Sciatic nerve (tissue), 2 donors: ENCODE measurements around the gene HGFAC. TPM values are rescaled to one million over a fixed set of nuclear protein-coding genes. Genes with fewer than 3 reads are reported as not detected.

Source experiments
- ATAC-seq: fragments of 200-7000 bp; cut with Tn5 transposase; one replicate; pipeline ENCODE4 v1.9.1; 2020; ENCODE audit warnings: mild to moderate bottlenecking, moderate library complexity
- DNase-seq: peaks from one replicate; pipeline ENCODE4 v3.0.0-alpha.2; 2020; ENCODE audit warnings: low spot score
- intact Hi-C: fragments of 100-400 bp; cut with DNase I; formaldehyde crosslinking; loops from one replicate; pipeline ENCODE4 v1.14.2; 2022
- total RNA-seq: library from RNA; stranded (reverse); fragmentation: NEBNext Ultra II Directional; extraction: Animal tissue kit (Norgen Biotek cat#: 25700); gene quantifications from one replicate; pipeline ENCODE4 v1.2.1, GENCODE V29; 2021
- donor health status: DM: no; HTN: no; CAD: no.
- donor health status: DM: no; HTN: no; CAD: no.

The HGFAC gene
- total RNA-seq, 1 donor from 2014 or later: not detected

DNA sequence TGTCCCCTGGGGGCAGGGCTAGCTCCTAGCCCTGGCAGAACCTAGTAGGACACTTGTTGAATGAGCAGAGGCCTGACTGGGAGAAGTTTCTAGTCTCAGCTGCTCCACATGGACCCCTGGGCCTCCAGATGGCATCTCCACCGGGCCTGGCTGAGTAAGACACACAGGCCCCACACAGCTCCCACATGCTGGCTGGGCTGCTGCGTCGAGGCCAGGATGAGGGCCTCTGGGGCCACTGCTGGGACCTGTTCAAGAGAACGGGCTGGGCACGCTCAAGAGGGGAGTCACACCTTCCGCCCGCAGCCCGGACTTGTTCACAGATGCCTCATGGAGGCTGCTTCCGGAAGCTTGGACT is 4.2 kb upstream of the HGFAC start:
- intact Hi-C loops: no loop called here

DNA sequence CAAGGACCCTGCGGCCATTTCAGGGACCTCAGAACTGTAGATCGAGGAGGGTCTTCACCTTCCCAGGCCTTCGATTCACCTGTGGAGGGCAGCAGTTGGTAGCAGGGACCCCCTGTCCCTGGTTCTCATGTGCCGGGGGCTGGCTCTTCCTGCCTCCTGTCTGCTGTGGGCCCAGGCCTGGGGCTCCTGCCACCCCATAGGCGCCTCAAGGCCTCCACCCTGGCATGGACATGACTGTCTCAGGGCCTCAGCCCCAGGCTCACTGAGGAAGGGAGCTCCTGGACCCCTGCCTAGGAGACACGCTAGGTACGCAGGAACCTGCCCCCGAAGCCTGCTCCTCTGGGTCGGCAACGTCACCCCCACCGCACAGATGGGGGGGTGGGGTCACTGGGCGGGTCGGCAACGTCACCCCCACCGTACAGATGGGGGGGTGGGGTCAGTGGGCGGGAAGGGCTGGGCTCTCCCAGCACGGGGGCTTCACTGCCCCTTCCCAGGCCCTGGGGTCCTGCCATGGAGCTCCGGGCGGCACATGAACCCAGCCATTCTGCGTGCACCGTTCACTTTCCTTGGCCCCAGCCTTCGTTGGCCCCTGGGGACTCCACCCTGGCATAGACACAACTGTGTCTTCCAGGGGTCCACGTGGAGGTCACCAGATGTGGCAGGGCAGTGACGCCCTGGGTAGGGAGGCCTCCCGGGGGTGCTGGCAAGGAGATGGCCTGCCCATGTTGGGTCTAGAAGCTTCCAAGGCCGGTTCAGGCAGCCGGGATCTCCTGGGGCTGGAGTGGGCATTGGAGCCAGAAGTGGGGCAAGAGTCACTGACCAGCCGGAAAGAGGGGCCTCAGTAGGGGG is 3.5 kb upstream of the HGFAC start:
- no peak for ATAC-seq
- intact Hi-C loops: no loop called here
- no peak for DNase-seq

More for the DNA sequence above, 4.2 kb upstream of the HGFAC start:
- no peak for DNase-seq
- ATAC-seq: no peak

DNA sequence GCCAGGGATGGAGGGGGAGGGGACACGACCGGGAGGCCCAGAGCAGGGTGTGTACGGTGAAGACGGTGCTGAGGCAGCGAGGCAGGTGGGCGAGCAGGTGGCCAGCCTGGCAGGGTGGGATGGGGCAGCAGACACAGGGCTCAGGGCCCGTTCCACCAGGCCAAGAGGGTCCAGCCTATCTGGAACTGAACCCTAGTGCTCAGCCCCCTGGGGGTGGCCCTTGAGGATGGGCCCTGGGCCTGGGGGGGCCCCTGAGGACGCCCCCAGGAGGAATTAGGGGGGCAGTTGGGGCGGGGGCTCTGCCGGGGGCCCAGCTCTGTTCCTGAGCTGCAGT is 3.0 kb upstream of the HGFAC start:
- ATAC-seq (no peak), DNase-seq (no peak)
- intact Hi-C loops: no loop called here

DNA sequence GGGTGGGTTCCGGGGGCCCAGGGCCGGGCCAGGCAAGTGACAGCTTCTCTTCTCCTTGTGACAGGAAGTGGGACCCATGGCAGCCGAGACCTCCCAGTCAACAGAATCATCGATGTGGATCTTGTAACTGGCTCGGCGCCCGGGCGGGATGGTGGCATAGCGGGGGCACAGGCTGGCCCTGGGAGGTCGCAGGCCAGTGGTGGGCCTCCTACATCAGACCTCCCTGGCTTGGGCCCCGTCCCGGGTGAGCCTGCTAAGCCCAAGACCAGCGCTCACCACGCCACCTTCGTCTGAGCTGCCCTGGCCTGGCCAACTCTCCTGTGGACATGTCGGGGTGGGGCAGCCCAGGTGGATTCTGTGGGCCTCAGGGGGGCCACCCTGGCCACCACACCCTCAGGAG is 2.4 kb upstream of the HGFAC start:
- ATAC-seq: no peak
- intact Hi-C loops: no loop called here

DNA sequence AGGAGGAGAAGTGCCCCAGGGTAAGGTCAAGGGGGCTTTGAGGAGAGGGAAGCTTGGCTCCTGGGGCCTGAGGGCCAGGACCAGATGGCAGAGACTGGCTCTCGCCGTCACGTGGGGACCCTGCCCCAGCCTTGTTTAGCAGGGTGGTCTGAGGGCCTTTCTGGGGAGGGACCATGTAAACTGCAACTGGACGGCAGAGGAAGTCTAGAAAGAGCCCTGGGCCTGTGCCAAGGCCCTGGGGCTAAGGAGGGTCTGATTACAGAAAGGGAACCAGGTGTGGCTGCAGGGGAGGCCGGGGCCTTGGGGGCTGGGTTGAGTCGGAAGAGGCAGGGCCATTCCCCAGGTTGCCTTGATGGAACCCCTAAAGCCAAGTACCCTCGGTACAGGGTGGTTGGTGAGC is 1.8 kb upstream of the HGFAC start:
- ATAC-seq: no peak
- intact Hi-C loops: loop anchor here (5.0 kb wide), 1 partner anchor 93 kb away; no protein-coding TSS in a partner anchor

More for the DNA sequence above, 2.4 kb upstream of the HGFAC start:
- no peak for DNase-seq

DNA sequence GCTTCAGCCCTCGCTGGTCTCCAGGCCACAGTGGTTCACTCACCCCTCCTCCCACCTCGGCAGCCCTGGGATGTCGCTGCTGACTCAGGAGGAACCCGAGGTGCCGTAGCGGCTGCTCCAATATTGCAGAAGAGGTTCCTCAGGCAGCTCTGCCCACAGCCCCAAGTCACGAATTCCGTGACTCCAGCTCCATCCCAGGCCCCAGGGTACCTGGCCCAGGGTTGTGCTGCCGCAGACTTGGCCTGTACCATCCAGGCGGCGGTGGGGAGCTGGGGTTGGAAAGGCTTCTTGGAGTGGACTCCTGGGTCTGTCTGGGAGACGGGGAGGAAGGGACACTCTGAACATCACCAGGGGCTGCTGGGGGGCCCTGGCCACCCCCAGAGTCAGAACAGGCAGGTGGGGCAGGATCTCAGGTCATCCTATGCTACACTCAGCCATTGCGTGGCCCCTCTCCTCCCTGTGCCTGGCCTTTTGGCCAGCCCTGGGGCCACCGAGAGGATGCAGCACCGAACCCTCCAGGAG is 728 bp upstream of the HGFAC start:
- ATAC-seq (no peak), DNase-seq (no peak)
- intact Hi-C loops: loop anchor here (5.0 kb wide), 1 partner anchor 94 kb away; no protein-coding TSS in a partner anchor

More for the DNA sequence above, 1.8 kb upstream of the HGFAC start:
- no peak for DNase-seq

DNA sequence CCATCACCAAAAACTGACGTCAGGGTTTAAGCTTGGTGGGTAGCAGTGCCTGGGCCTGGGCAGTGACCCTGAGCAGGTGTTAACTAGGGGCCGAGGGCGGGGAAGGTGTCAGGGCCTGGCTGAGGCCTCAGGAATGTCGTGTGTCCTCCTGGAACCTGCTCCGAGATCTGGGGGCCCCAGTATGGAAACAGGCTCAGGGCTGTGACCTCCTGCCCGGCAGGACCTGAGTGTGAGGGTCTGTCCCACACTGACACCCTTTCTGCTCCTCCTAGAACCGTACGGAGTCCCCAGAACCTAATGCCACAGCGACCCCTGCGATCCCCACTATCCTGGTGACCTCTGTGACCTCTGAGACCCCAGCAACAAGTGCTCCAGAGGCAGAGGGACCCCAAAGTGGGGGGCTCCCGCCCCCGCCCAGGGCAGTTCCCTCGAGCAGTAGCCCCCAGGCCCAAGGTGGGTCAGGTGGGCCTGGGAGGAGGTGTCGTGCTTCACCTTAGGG is 741 bp downstream of the HGFAC start:
- DNase-seq: no peak
- no peak for ATAC-seq
- intact Hi-C loops: loop anchor here (5.0 kb wide), 1 partner anchor 95 kb away; no protein-coding TSS in a partner anchor

DNA sequence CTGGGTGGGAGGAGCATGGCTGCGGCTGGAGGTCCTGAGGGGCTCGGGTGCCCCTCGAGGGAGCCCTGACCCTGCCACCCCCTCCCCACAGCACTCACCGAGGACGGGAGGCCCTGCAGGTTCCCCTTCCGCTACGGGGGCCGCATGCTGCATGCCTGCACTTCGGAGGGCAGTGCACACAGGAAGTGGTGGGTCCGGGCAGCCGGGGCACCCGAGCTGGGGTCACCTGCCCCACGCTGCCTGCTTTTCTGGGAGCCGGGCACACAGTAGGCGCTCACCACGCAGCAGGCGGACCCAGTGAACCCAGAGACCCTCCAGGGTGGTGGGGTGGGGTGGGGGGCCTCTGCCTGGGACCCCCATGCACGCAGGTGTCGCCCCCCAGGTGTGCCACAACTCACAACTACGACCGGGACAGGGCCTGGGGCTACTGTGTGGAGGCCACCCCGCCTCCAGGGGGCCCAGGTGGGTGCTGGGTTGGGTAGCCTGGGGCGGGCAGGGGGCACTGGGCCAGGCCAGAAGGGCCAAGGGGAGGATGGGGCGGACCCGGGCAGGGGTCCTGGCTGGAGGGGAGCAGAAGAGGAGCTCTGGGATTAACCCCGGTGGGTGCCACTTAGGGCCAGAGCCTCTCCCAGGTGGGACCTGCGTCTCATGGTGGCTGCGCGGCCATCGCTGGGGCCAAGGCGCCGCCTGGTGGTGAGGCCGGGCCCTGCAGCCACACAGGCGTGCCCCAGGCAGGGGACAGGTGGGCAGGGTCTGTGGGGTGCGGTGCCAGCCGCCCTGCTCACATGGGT is 1.4 kb downstream of the HGFAC start:
- intact Hi-C loops: loop anchor here (5.0 kb wide), 1 partner anchor 96 kb away; no protein-coding TSS in a partner anchor
- no peak for DNase-seq
- ATAC-seq: peak; percentile 54

DNA sequence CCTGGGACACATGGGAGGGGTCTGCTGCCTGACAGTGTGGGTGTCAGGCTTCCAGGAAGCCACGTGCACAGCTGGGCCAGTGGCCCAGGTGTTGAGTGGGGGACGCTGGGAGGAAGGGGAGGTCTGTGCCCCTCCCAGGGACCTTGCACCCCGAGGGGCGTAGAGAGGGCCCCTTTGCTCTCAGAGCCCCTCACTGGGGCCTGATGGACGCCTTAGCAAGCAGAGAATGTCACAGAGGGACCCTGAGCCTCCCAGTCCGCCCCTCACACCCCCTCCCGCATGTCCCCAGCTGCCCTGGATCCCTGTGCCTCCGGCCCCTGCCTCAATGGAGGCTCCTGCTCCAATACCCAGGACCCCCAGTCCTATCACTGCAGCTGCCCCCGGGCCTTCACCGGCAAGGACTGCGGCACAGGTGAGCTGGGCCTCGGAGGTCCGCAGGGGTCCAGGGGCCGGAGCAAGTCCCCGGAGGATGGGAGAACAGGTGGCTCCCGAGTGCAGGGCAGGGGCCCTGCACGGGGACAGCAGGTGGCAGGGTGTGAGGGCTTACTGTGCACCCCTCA is 2.1 kb downstream of the HGFAC start:
- ATAC-seq: no peak
- intact Hi-C loops: loop anchor here (5.0 kb wide), 1 partner anchor 97 kb away; no protein-coding TSS in a partner anchor
- no peak for DNase-seq

DNA sequence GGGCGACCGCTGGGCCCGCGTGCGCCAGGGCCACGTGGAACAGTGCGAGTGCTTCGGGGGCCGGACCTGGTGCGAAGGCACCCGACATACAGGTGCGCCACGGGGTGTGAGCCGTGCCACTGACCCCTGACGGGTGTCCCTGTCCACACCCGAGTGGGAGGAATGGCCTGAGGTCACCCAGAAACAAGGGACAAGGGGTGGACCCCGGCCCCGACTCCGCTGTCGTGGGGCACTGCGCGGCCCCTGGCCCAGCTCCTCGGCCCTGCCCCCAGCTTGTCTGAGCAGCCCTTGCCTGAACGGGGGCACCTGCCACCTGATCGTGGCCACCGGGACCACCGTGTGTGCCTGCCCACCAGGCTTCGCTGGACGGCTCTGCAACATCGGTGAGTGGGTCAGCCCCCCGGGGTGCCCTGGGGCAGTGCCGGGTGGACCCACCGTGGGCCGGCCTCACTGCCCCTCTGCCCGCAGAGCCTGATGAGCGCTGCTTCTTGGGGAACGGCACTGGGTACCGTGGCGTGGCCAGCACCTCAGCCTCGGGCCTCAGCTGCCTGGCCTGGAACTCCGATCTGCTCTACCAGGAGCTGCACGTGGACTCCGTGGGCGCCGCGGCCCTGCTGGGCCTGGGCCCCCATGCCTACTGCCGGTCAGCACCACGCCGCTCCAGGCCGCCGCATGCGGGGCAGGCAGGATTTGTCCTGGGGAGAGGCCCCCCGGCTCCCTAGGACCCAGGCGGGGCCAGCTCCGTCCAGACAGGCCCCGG is 2.8 kb downstream of the HGFAC start:
- ATAC-seq (no peak), DNase-seq (no peak)
- intact Hi-C loops: loop anchor here (5.0 kb wide), 1 partner anchor 97 kb away; no protein-coding TSS in a partner anchor

DNA sequence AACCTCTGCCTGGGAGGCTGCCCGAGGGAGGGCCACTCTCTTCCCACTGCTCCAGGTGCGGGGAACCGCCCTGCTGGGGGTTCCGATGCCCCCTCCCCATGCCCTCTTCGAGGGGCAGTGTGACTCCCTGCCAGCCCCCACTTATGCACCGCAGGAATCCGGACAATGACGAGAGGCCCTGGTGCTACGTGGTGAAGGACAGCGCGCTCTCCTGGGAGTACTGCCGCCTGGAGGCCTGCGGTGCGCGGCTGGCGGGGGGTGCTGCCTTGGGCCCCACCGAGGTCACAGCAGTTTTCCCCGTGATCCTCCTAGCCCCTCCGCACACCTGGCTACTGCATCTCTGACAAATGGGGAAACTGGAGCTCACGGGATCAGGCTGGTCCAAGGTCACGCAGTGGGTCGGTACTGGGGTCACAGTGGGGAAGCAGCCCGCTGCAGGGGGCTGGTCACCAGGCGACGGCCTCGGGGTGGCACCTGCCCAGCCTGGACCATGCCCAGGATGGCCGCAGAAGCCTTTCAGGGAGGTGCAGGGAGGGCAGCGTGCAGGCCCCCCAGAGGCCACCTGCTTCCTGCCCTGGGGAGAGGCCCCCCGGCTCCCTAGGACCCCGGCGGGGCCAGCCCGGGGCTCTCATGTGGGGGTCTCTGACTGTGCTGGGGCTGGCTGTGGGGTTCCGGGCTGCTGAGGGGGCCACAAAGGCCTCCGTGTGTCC is 3.5 kb downstream of the HGFAC start:
- intact Hi-C loops: no loop called here
- DNase-seq (no peak), ATAC-seq (no peak)

DNA sequence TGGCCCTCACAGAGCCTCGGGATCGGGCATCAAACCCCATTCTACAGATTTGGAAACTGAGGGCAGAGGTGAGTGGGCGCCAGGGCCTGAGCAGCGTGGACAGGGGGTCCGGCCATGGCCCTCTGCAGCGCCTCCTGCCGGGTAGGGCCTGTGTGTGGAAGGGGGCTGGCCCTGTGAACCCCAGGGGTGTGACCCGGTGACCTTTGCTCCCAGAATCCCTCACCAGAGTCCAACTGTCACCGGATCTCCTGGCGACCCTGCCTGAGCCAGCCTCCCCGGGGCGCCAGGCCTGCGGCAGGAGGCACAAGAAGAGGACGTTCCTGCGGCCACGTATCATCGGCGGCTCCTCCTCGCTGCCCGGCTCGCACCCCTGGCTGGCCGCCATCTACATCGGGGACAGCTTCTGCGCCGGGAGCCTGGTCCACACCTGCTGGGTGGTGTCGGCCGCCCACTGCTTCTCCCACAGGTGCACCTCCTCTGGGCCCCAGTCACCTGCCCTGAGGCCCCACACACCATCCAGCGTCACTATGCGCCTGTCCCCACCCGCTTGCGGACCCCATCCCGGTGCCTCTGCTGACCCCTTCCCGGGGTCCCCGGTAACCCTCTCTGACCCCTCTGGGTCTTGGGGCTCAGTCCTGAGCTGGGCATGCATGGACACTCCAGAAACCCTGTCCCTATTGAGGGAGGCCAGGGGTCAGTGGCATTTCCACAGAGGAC is 4.2 kb downstream of the HGFAC start:
- ATAC-seq (no peak), DNase-seq (no peak)
- intact Hi-C loops: no loop called here

DNA sequence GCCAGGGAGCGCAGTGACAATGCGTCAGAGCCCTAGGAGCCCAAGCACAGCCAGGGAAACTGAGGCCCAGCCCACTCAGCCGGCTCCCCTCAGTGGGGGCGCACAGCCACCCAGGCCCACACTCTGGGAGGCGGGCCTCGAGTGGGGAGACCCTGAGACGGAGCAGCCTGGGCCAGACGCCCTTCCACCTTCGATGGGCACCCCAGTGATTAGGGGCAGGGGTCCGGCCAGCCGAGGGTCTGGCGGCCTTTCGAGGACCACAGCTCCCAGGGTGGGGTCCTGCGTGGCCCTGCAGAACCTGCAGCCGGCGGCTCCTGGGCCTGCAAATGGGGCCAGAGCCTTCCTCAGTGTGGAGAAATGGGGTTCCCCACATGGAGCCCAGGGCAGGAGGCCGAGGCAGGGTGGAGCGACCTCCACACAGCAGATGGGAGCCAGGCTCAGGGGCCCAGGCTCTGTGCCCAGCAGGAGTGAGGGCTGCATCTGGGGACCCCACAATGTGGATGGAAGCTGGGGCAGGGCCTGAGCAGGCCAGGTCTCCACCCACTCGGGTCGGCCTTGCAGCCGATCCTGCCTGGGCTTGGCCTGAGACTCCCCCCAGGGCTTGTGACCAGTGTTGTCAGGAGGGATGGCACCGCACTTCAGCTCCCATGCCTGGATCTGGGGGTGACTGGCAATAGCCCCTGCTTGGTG is 5.0 kb downstream of the HGFAC start:
- intact Hi-C loops: no loop called here
- DNase-seq (no peak), ATAC-seq (no peak)

DNA sequence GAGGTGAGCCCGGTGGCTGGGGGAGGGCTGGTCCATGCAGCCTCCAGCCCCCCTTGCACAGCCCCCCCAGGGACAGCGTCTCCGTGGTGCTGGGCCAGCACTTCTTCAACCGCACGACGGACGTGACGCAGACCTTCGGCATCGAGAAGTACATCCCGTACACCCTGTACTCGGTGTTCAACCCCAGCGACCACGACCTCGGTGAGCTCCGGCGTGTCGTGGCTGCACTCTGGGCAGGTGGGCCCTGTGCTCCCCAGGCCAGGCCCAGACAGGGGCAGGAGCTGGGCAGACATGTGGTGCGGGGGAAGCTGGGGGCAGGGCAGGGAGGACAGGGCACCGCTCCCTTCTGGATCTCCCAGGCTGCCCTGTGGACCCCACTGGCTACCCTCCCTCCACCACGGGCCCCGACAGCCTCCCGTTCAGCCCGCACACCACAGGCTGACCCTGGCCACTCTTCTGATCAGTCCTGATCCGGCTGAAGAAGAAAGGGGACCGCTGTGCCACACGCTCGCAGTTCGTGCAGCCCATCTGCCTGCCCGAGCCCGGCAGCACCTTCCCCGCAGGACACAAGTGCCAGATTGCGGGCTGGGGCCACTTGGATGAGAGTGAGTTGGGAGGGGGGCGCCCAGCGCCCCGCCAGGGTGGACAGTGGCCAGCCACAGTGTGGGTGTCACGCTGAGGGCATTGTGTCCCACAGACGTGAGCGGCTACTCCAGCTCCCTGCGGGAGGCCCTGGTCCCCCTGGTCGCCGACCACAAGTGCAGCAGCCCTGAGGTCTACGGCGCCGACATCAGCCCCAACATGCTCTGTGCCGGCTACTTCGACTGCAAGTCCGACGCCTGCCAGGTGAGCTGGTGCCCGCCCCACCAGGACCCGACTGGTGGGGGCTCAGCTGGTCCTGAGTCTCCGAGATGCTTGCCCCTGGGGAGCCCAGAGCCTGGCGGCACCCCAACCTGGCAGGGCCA is 5.9 kb downstream of the HGFAC start:
- intact Hi-C loops: no loop called here
- no peak for DNase-seq
- ATAC-seq: no peak

DNA sequence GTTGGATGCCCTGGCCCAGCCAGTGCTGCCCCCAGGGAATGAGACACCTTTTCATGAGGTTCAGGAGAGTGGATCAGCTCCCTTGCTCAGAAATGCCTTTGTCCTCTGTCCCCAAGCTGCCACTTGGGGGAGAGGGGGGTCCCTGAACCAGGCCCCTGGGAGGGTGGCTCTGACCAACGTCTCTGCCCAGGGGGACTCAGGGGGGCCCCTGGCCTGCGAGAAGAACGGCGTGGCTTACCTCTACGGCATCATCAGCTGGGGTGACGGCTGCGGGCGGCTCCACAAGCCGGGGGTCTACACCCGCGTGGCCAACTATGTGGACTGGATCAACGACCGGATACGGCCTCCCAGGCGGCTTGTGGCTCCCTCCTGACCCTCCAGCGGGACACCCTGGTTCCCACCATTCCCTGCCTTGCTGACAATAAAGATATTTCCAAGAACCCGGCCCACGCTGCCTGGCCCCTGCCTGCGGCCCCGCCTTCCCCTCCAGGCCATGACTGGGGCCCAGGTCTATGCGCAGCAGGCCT is 7.3 kb downstream of the HGFAC start:
- ATAC-seq (no peak), DNase-seq (no peak)
- intact Hi-C loops: no loop called here
